K562 (cell line): ENCODE data around the gene CNGA4.

Source experiments
- CTCF ChIP-seq, 3 experiments: IDR thresholded peaks in 2 of 3; conservative IDR thresholded peaks in 1 of 3; 2 replicates each; pipeline ENCODE4 v1.5.1; 2011 to 2012; ENCODE audit warnings: low read length in 3 of 3, mild to moderate bottlenecking in 3 of 3, control low read depth in 2 of 3, improper control_type of control experiment in 1 of 3, inconsistent platforms in 1 of 3, low read depth in 1 of 3, mixed read lengths in 1 of 3, moderate library complexity in 1 of 3; ENCODE audit not compliant: insufficient read depth in 2 of 3
- EZH2 ChIP-seq: IDR thresholded peaks from 2 replicates; pipeline ENCODE4 v1.6.1; 2012; ENCODE audit warnings: low read depth, mild to moderate bottlenecking, inconsistent platforms, low read length, borderline replicate concordance
- NFYB ChIP-seq: IDR thresholded peaks from 2 replicates; pipeline ENCODE4 v1.6.1; 2011; ENCODE audit warnings: mild to moderate bottlenecking, moderate library complexity; ENCODE audit not compliant: insufficient read length; ENCODE audit errors: extremely low read depth
- SAFB2 ChIP-seq: fragments of 200-400 bp; formaldehyde crosslinking; IDR thresholded peaks from 2 replicates; pipeline ENCODE4 v1.6.1; 2018; ENCODE audit warnings: borderline replicate concordance, low read length, low read depth, moderate library complexity; ENCODE audit not compliant: severe bottlenecking
- THAP7 ChIP-seq: fragments of 250-450 bp; sonication (Bioruptor Pico); IDR thresholded peaks from 2 replicates; pipeline ENCODE4 v1.5.0; 2021
- ZNF184 ChIP-seq: sonication (generic); formaldehyde crosslinking; IDR thresholded peaks from 2 replicates; pipeline ENCODE4 v1.5.0; 2020; ENCODE audit warnings: missing genetic modification reagents
- ZNF24 ChIP-seq: fragments of 450-650 bp; IDR thresholded peaks from 2 replicates; pipeline ENCODE4 v1.6.1; 2016
- ZNF57 ChIP-seq: fragments of 450-650 bp; formaldehyde crosslinking; IDR thresholded peaks from 2 replicates; pipeline ENCODE4 v1.4.0; 2020; ENCODE audit warnings: mild to moderate bottlenecking, moderate library complexity

DNA sequence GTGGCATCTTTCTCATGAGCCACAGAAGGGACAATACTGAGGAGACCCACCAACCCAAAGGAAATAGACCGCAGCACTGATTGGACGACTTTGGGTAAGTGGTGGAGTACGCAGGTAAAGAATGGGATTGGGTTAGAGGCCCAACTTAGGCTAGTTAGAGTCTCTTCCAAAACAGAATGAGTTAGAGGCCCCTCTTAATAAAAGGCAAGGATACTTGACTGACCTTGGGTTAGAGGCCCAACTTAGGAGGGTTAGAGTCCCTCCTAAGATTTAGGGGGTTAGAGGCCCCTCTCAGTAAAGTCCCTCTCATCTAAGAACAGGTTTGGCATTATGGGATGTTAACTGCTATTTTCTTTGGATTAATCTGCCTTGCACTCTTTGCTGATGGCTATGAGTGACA lies 45.4 kb downstream of the CNGA4 start:
- TF ChIP-seq THAP7 (CRISPR knock-in tag) (no peak), EZH2 (no peak), NFYB (no peak), ZNF57 (CRISPR knock-in tag) (no peak), CTCF (IDR thresholded peaks at IDR 0.05 in 2 of 3, conservative IDR thresholded peaks at IDR 0.05 in 1 of 3; ENCODE audit: insufficient read depth in 2 of 3, low read depth in 1 of 3, low read length in 3 of 3) (no peak), SAFB2 (no peak), ZNF184 (CRISPR knock-in tag) (no peak), ZNF24 (no peak)
